GM10266 (cell line): ENCODE measurements around the gene AGBL4.
"Not testable (repeated sequence)": the region's sequence is repeated elsewhere in the genome, so short reads cannot be mapped to it uniquely, and the experiment has no call there.

Experiments
- DNase-seq: peaks from one replicate; pipeline ENCODE4 v3.0.0; 2012; ENCODE audit errors: extremely low spot score
- CTCF ChIP-seq: IDR thresholded peaks from 2 replicates; pipeline ENCODE4 v1.5.1; 2012; ENCODE audit warnings: mild to moderate bottlenecking, low read depth; ENCODE audit not compliant: control insufficient read depth, insufficient read depth; ENCODE audit errors: missing control alignments

Gene AGBL4

DNA sequence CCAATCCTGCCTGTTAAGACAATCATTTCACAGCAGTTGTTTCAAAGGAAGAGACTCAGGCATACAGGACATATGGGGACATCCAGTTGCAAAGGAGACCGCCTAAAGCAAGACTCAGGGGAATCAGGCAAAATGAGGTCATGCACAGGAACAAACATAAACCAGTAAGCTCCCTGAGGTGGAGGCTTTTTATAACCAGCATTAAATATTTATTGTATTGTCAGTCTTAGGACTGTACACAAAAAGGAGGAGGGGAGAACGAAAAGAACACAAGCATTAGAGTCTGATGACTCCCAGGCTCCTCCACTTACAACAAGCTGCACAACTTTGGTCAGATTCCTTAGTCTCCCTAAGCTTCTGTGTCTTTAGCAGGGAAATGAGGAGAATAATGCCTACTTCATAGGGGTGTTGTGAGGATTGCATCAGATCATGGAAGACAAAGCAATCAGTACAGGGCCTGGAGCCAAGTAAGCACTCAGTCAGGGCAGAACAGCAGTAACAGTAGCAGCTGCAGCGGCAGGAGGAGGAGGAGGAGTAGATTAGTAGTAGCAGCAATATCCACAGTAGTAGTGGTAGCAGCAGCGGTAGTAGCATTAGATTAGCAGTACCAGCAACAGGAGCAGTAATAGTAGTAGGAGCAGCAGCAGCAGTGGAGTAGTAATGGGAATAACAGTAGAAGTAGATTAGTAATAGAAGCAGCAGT lies 1497.6 kb downstream of the AGBL4 start:
- DNase-seq = no peak
- no peak for TF ChIP-seq CTCF

GRCh38 chr1:48524892-48525467 lies 1498.8 kb downstream of the AGBL4 start:
- DNase-seq = no peak
- no peak for TF ChIP-seq CTCF

GRCh38 chr1:48523558-48523957 lies 1500.2 kb downstream of the AGBL4 start:
- DNase-seq = no peak
- no peak for TF ChIP-seq CTCF

GRCh38 chr1:48519896-48520295 lies 1503.9 kb downstream of the AGBL4 start:
- DNase-seq = not testable (repeated sequence)

DNA sequence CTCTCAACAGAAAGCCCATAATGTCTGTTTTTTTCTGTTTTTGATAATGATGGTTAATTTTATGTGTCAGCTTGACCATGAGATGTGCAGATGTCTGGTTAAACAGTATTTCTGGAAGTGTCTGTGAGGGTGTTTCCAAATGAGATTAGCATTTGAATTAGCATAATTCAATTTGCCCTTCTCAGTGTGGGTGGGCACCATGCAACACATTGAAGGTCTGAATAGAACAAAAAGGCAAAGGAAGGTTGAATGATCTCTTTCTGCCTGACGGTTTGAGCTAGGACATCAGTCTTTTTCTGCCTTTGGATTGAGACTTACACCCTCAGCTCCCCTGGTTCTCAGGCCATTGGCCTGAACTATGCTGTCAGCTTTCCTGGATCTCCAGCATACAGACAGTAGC lies 1516.9 kb downstream of the AGBL4 start:
- TF ChIP-seq CTCF = no peak
- no peak for DNase-seq

GRCh38 chr1:48500541-48501450 lies 1523.0 kb downstream of the AGBL4 start:
- no peak for DNase-seq
- no peak for TF ChIP-seq CTCF

DNA sequence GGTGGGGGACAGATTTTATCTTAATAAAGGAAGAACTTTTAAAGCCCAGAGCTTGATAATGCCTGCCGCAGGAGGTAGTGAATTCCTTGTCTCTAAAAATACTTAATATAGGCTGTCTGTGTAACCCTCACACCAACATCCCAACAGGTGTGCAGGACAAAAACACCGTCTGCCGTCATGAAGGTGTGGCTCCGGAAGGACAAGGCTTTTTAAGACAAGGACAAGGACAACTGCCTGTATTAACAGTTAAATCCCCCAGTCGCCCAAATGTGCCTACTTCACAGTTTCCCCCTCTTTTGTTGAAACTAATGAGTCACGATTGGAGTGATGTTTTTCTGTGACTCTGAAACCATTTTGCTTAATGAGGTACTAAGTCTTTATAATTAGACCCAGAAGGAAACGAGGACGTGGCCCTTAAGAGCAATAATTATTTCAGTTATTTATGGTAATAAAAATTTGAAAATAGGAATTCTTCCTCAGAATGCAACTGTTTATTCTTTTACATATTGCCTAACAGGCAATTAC lies 1524.5 kb downstream of the AGBL4 start:
- no peak for TF ChIP-seq CTCF
- no peak for DNase-seq
